Measurements from ENCODE around the gene ZBTB24.

GRCh38 chr6:109507490-109508072, 24.6 kb upstream of the ZBTB24 start:
- TF ChIP-seq, protein P1, sequence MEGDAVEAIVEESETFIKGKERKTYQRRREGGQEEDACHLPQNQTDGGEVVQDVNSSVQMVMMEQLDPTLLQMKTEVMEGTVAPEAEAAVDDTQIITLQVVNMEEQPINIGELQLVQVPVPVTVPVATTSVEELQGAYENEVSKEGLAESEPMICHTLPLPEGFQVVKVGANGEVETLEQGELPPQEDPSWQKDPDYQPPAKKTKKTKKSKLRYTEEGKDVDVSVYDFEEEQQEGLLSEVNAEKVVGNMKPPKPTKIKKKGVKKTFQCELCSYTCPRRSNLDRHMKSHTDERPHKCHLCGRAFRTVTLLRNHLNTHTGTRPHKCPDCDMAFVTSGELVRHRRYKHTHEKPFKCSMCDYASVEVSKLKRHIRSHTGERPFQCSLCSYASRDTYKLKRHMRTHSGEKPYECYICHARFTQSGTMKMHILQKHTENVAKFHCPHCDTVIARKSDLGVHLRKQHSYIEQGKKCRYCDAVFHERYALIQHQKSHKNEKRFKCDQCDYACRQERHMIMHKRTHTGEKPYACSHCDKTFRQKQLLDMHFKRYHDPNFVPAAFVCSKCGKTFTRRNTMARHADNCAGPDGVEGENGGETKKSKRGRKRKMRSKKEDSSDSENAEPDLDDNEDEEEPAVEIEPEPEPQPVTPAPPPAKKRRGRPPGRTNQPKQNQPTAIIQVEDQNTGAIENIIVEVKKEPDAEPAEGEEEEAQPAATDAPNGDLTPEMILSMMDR (conservative IDR thresholded peaks at IDR 0.05; ENCODE audit: low read length) = no peak
- TF ChIP-seq EZH2phosphoT487 (IDR thresholded peaks at IDR 0.05; ENCODE audit: borderline replicate concordance, low read depth, low read length) = no peak
